IPS-18a (cell line): ENCODE results near the gene CERCAM.

Experiments used
- H3K27ac ChIP-seq: one replicate; pipeline ENCODE4 v1.5.1; 2013; ENCODE audit warnings: low read length
- H3K27me3 ChIP-seq: one replicate; pipeline ENCODE4 v1.6.1; 2013; ENCODE audit warnings: mild to moderate bottlenecking, low read length; ENCODE audit not compliant: control insufficient read depth, insufficient read depth
- H3K36me3 ChIP-seq: one replicate; pipeline ENCODE4 v1.6.1; 2013; ENCODE audit warnings: low read depth, low read length; ENCODE audit not compliant: control insufficient read depth
- H3K4me1 ChIP-seq: one replicate; pipeline ENCODE4 v1.6.1; 2013; ENCODE audit warnings: low read depth, low read length; ENCODE audit not compliant: control insufficient read depth
- H3K4me3 ChIP-seq: one replicate; pipeline ENCODE4 v1.5.1; 2013; ENCODE audit warnings: low read length
- H3K9ac ChIP-seq: one replicate; pipeline ENCODE4 v1.6.1; 2013; ENCODE audit warnings: mild to moderate bottlenecking, low read length, moderate library complexity
- H3K9me3 ChIP-seq: one replicate; pipeline ENCODE4 v1.6.1; 2013; ENCODE audit warnings: low read depth, low read length; ENCODE audit not compliant: control insufficient read depth

CERCAM gene

GRCh38 chr9:128420651-128421481, at the start of gene CERCAM:
Gene CERCAM (plus strand): TSS chr9:128420857. CDS start chr9:128420878, 21 bp downstream.
- Histone ChIP-seq H3K27me3 (peaks cover 60% of the 10 kb centered on the region), H3K36me3 (no peaks in the 10 kb centered on the region), H3K9me3 (no peaks in the 10 kb centered on the region), H3K27ac (no peak within 1 kb of the TSS), H3K4me1 (peaks cover 14% of the 10 kb centered on the region), H3K9ac (no peak within 1 kb of the TSS), H3K4me3 (peak within 1 kb of the TSS; percentile 66)

GRCh38 chr9:128371630-128372117, 49.0 kb upstream of the CERCAM start:
- no peaks in the 10 kb centered on the region for H3K9me3 ChIP-seq

GRCh38 chr9:128372188-128372641, 48.4 kb upstream of the CERCAM start:
- Histone ChIP-seq H3K36me3 (no peaks in the 10 kb centered on the region), H3K4me3 (peak overlapping the region; percentile 97), H3K4me1 (peaks cover 11% of the 10 kb centered on the region), H3K9me3 (no peaks in the 10 kb centered on the region), H3K9ac (peak overlapping the region; percentile 67), H3K27ac (no peak overlapping the region), H3K27me3 (peaks cover 16% of the 10 kb centered on the region)

More at GRCh38 chr9:128371630-128372117, 49.0 kb upstream of the CERCAM start:
- H3K27me3 ChIP-seq = peaks cover 22% of the 10 kb centered on the region
- H3K4me3 ChIP-seq = peak overlapping the region; percentile 97
- H3K9ac ChIP-seq = peak overlapping the region; percentile 67
- H3K27ac ChIP-seq = no peak overlapping the region
- no peaks in the 10 kb centered on the region for H3K36me3 ChIP-seq
- peaks cover 11% of the 10 kb centered on the region for H3K4me1 ChIP-seq

GRCh38 chr9:128372784-128373183, 47.9 kb upstream of the CERCAM start:
- Histone ChIP-seq H3K27me3 (peaks cover 11% of the 10 kb centered on the region), H3K9ac (no peak overlapping the region), H3K36me3 (no peaks in the 10 kb centered on the region), H3K27ac (no peak overlapping the region), H3K9me3 (no peaks in the 10 kb centered on the region), H3K4me3 (no peak overlapping the region), H3K4me1 (peaks cover 11% of the 10 kb centered on the region)

- Histone ChIP-seq H3K9ac (no peak overlapping the region), H3K4me1 (peaks cover 11% of the 10 kb centered on the region), H3K9me3 (no peaks in the 10 kb centered on the region), H3K4me3 (no peak overlapping the region), H3K27ac (no peak overlapping the region), H3K36me3 (peaks cover 3% of the 10 kb centered on the region), H3K27me3 (peaks cover 3% of the 10 kb centered on the region)
Observed at GRCh38 chr9:128374221-128374675, 46.4 kb upstream of the CERCAM start.

- Histone ChIP-seq H3K9me3 (no peaks in the 10 kb centered on the region), H3K27ac (no peak overlapping the region), H3K4me3 (no peak overlapping the region), H3K9ac (no peak overlapping the region), H3K4me1 (peaks cover 4% of the 10 kb centered on the region), H3K36me3 (peaks cover 3% of the 10 kb centered on the region), H3K27me3 (peaks cover 11% of the 10 kb centered on the region)
Observed at GRCh38 chr9:128375865-128376264, 44.8 kb upstream of the CERCAM start.

GRCh38 chr9:128382261-128382660, 38.4 kb upstream of the CERCAM start:
- H3K4me3 ChIP-seq = peak overlapping the region; percentile 50
- H3K27me3 ChIP-seq = peaks cover 73% of the 10 kb centered on the region
- H3K36me3 ChIP-seq = peaks cover 3% of the 10 kb centered on the region
- no peaks in the 10 kb centered on the region for H3K9me3 ChIP-seq
- no peak overlapping the region for H3K27ac ChIP-seq
- H3K9ac ChIP-seq = no peak overlapping the region
- H3K4me1 ChIP-seq = peaks cover 50% of the 10 kb centered on the region

- Histone ChIP-seq H3K4me1 (peaks cover 50% of the 10 kb centered on the region), H3K27ac (no peak overlapping the region), H3K9me3 (no peaks in the 10 kb centered on the region), H3K36me3 (peaks cover 12% of the 10 kb centered on the region), H3K9ac (no peak overlapping the region), H3K27me3 (peaks cover 82% of the 10 kb centered on the region), H3K4me3 (peak overlapping the region; percentile 50)
Observed at GRCh38 chr9:128383007-128383753, 37.5 kb upstream of the CERCAM start.

GRCh38 chr9:128383791-128384190, 36.9 kb upstream of the CERCAM start:
- H3K36me3 ChIP-seq = peaks cover 15% of the 10 kb centered on the region
- no peaks in the 10 kb centered on the region for H3K9me3 ChIP-seq
- H3K4me3 ChIP-seq = peak overlapping the region; percentile 50
- H3K9ac ChIP-seq = no peak overlapping the region
- H3K27me3 ChIP-seq = peaks cover 88% of the 10 kb centered on the region
- H3K4me1 ChIP-seq = peaks cover 51% of the 10 kb centered on the region
- H3K27ac ChIP-seq = no peak overlapping the region

- Histone ChIP-seq H3K9ac (no peak overlapping the region), H3K27ac (no peak overlapping the region), H3K36me3 (peaks cover 22% of the 10 kb centered on the region), H3K4me1 (peaks cover 63% of the 10 kb centered on the region), H3K9me3 (no peaks in the 10 kb centered on the region), H3K27me3 (peaks cover 98% of the 10 kb centered on the region), H3K4me3 (peak overlapping the region; percentile 16)
Observed at GRCh38 chr9:128384801-128385495, 35.7 kb upstream of the CERCAM start.
